Measurements from ENCODE around the gene ATP13A3. TPM values are rescaled to one million over a fixed set of nuclear protein-coding genes. Genes with fewer than 3 reads are reported as not detected.

Gene ATP13A3
- polyA plus RNA-seq, 4 donors = 8.1 to 65.9 (median 13.9) TPM

GRCh38 chr3:194450341-194450740 is 36.5 kb downstream of the ATP13A3 start:
- WGBS, 3 donors = 92 to 96% (median 93%) methylated on average over 5 of the region's 5 CpGs
- Histone ChIP-seq H3K27me3 (ENCODE audit: control insufficient read depth in 3 of 3, insufficient read depth in 3 of 3, low read length in 3 of 3) (no peaks in the 10 kb centered on the region), H3K36me3 (ENCODE audit: control insufficient read depth in 3 of 3, insufficient read depth in 2 of 3, low read depth in 1 of 3, low read length in 3 of 3) (peaks cover 6 to 29% (median 8%) of the 10 kb centered on the region in 3 donors), H3K27ac (ENCODE audit: low read depth in 1 of 3, low read length in 2 of 3) (no peak overlapping the region), H3K4me3 (ENCODE audit: low read depth in 1 of 3, low read length in 3 of 3) (no peak overlapping the region), H3K9me3 (ENCODE audit: control insufficient read depth in 2 of 2, insufficient read depth in 1 of 2, low read depth in 1 of 2, low read length in 1 of 2) (no peaks in the 10 kb centered on the region), H3K4me1 (ENCODE audit: control insufficient read depth in 3 of 3, insufficient read depth in 2 of 3, low read depth in 1 of 3, low read length in 2 of 3) (no peaks in the 10 kb centered on the region)
- FAIRE-seq (no peak), DNase-seq (no peak)

- WGBS, 3 donors = 89 to 92% (median 91%) methylated on average over 3 of the region's 3 CpGs
- no peaks in the 10 kb centered on the region for H3K27me3 ChIP-seq (ENCODE audit: control insufficient read depth in 3 of 3, insufficient read depth in 3 of 3, low read length in 3 of 3)
- H3K4me3 ChIP-seq (ENCODE audit: low read depth in 1 of 3, low read length in 3 of 3) = no peak overlapping the region
- peaks cover 6 to 29% (median 9%) of the 10 kb centered on the region in 3 donors for H3K36me3 ChIP-seq (ENCODE audit: control insufficient read depth in 3 of 3, insufficient read depth in 2 of 3, low read depth in 1 of 3, low read length in 3 of 3)
- FAIRE-seq (no peak), DNase-seq (no peak)
- no peaks in the 10 kb centered on the region for H3K9me3 ChIP-seq (ENCODE audit: control insufficient read depth in 2 of 2, insufficient read depth in 1 of 2, low read depth in 1 of 2, low read length in 1 of 2)
- H3K4me1 ChIP-seq (ENCODE audit: control insufficient read depth in 3 of 3, insufficient read depth in 2 of 3, low read depth in 1 of 3, low read length in 2 of 3) = no peaks in the 10 kb centered on the region
- no peak overlapping the region for H3K27ac ChIP-seq (ENCODE audit: low read depth in 1 of 3, low read length in 2 of 3)
Observed at GRCh38 chr3:194449913-194450312, 36.9 kb downstream of the ATP13A3 start.

- no peaks in the 10 kb centered on the region for H3K27me3 ChIP-seq (ENCODE audit: control insufficient read depth in 3 of 3, insufficient read depth in 3 of 3, low read length in 3 of 3)
- no peak overlapping the region for H3K27ac ChIP-seq (ENCODE audit: low read depth in 1 of 3, low read length in 2 of 3)
- no peak overlapping the region for H3K4me3 ChIP-seq (ENCODE audit: low read depth in 1 of 3, low read length in 3 of 3)
- 90 to 97% (median 93%) methylated on average over 1 of the region's 1 CpG for WGBS, 3 donors
- DNase-seq (no peak), FAIRE-seq (no peak)
- peaks cover 0 to 21% (median 10%) of the 10 kb centered on the region in 3 donors for H3K36me3 ChIP-seq (ENCODE audit: control insufficient read depth in 3 of 3, insufficient read depth in 2 of 3, low read depth in 1 of 3, low read length in 3 of 3)
- H3K4me1 ChIP-seq (ENCODE audit: control insufficient read depth in 3 of 3, insufficient read depth in 2 of 3, low read depth in 1 of 3, low read length in 2 of 3) = no peaks in the 10 kb centered on the region
- no peaks in the 10 kb centered on the region for H3K9me3 ChIP-seq (ENCODE audit: control insufficient read depth in 2 of 2, insufficient read depth in 1 of 2, low read depth in 1 of 2, low read length in 1 of 2)
Observed at GRCh38 chr3:194447657-194448056, 39.1 kb downstream of the ATP13A3 start.

- WGBS, 3 donors = 23 to 63% (median 39%) methylated on average over 6 of the region's 6 CpGs
- no peaks in the 10 kb centered on the region for H3K27me3 ChIP-seq (ENCODE audit: control insufficient read depth in 3 of 3, insufficient read depth in 3 of 3, low read length in 3 of 3)
- H3K27ac ChIP-seq (ENCODE audit: low read depth in 1 of 3, low read length in 2 of 3) = no peak overlapping the region
- H3K4me1 ChIP-seq (ENCODE audit: control insufficient read depth in 3 of 3, insufficient read depth in 2 of 3, low read depth in 1 of 3, low read length in 2 of 3) = no peaks in the 10 kb centered on the region
- H3K9me3 ChIP-seq (ENCODE audit: control insufficient read depth in 2 of 2, insufficient read depth in 1 of 2, low read depth in 1 of 2, low read length in 1 of 2) = no peaks in the 10 kb centered on the region
- no peak overlapping the region for H3K4me3 ChIP-seq (ENCODE audit: low read depth in 1 of 3, low read length in 3 of 3)
- FAIRE-seq = no peak
- H3K36me3 ChIP-seq (ENCODE audit: control insufficient read depth in 3 of 3, insufficient read depth in 2 of 3, low read depth in 1 of 3, low read length in 3 of 3) = peaks cover under 1 to 20% (median 9%) of the 10 kb centered on the region in 3 donors
- DNase-seq = peak; percentile 60 to 63
Observed at GRCh38 chr3:194447161-194447560, 39.6 kb downstream of the ATP13A3 start.

GRCh38 chr3:194446754-194447153 is 40.0 kb downstream of the ATP13A3 start:
- Histone ChIP-seq H3K27ac (ENCODE audit: low read depth in 1 of 3, low read length in 2 of 3) (no peak overlapping the region), H3K27me3 (ENCODE audit: control insufficient read depth in 3 of 3, insufficient read depth in 3 of 3, low read length in 3 of 3) (no peaks in the 10 kb centered on the region), H3K4me3 (ENCODE audit: low read depth in 1 of 3, low read length in 3 of 3) (no peak overlapping the region), H3K4me1 (ENCODE audit: control insufficient read depth in 3 of 3, insufficient read depth in 2 of 3, low read depth in 1 of 3, low read length in 2 of 3) (no peaks in the 10 kb centered on the region), H3K36me3 (ENCODE audit: control insufficient read depth in 3 of 3, insufficient read depth in 2 of 3, low read depth in 1 of 3, low read length in 3 of 3) (peaks cover 3 to 17% (median 11%) of the 10 kb centered on the region in 3 donors), H3K9me3 (ENCODE audit: control insufficient read depth in 2 of 2, insufficient read depth in 1 of 2, low read depth in 1 of 2, low read length in 1 of 2) (no peaks in the 10 kb centered on the region)
- 42 to 57% (median 54%) methylated on average over 4 of the region's 4 CpGs for WGBS, 3 donors
- DNase-seq (no peak), FAIRE-seq (no peak)

- Histone ChIP-seq H3K9me3 (ENCODE audit: control insufficient read depth in 2 of 2, insufficient read depth in 1 of 2, low read depth in 1 of 2, low read length in 1 of 2) (no peaks in the 10 kb centered on the region), H3K36me3 (ENCODE audit: control insufficient read depth in 3 of 3, insufficient read depth in 2 of 3, low read depth in 1 of 3, low read length in 3 of 3) (peaks cover 3 to 16% (median 11%) of the 10 kb centered on the region in 3 donors), H3K4me1 (ENCODE audit: control insufficient read depth in 3 of 3, insufficient read depth in 2 of 3, low read depth in 1 of 3, low read length in 2 of 3) (no peaks in the 10 kb centered on the region), H3K27ac (ENCODE audit: low read depth in 1 of 3, low read length in 2 of 3) (no peak overlapping the region), H3K27me3 (ENCODE audit: control insufficient read depth in 3 of 3, insufficient read depth in 3 of 3, low read length in 3 of 3) (no peaks in the 10 kb centered on the region), H3K4me3 (ENCODE audit: low read depth in 1 of 3, low read length in 3 of 3) (no peak overlapping the region)
- WGBS, 3 donors = 92 to 97% (median 93%) methylated on average over 13 of the region's 13 CpGs
- peak in 1 of 2 donors; percentile 4 for DNase-seq
- FAIRE-seq = no peak
Observed at GRCh38 chr3:194446172-194446571, 40.6 kb downstream of the ATP13A3 start.

GRCh38 chr3:194443901-194444300 is 42.9 kb downstream of the ATP13A3 start:
- peaks cover 5 to 16% (median 11%) of the 10 kb centered on the region in 3 donors for H3K36me3 ChIP-seq (ENCODE audit: control insufficient read depth in 3 of 3, insufficient read depth in 2 of 3, low read depth in 1 of 3, low read length in 3 of 3)
- WGBS, 3 donors = 93 to 98% (median 95%) methylated on average over 2 of the region's 2 CpGs
- no peaks in the 10 kb centered on the region for H3K9me3 ChIP-seq (ENCODE audit: control insufficient read depth in 2 of 2, insufficient read depth in 1 of 2, low read depth in 1 of 2, low read length in 1 of 2)
- no peak for DNase-seq
- FAIRE-seq = no peak
- no peak overlapping the region for H3K27ac ChIP-seq (ENCODE audit: low read depth in 1 of 3, low read length in 2 of 3)
- H3K4me1 ChIP-seq (ENCODE audit: control insufficient read depth in 3 of 3, insufficient read depth in 2 of 3, low read depth in 1 of 3, low read length in 2 of 3) = no peaks in the 10 kb centered on the region
- H3K4me3 ChIP-seq (ENCODE audit: low read depth in 1 of 3, low read length in 3 of 3) = no peak overlapping the region
- H3K27me3 ChIP-seq (ENCODE audit: control insufficient read depth in 3 of 3, insufficient read depth in 3 of 3, low read length in 3 of 3) = no peaks in the 10 kb centered on the region

GRCh38 chr3:194440756-194441155 is 46.0 kb downstream of the ATP13A3 start:
- no peak for DNase-seq
- no peaks in the 10 kb centered on the region for H3K9me3 ChIP-seq (ENCODE audit: control insufficient read depth in 2 of 2, insufficient read depth in 1 of 2, low read depth in 1 of 2, low read length in 1 of 2)
- no peaks in the 10 kb centered on the region for H3K27me3 ChIP-seq (ENCODE audit: control insufficient read depth in 3 of 3, insufficient read depth in 3 of 3, low read length in 3 of 3)
- H3K4me3 ChIP-seq (ENCODE audit: low read depth in 1 of 3, low read length in 3 of 3) = no peak overlapping the region
- H3K36me3 ChIP-seq (ENCODE audit: control insufficient read depth in 3 of 3, insufficient read depth in 2 of 3, low read depth in 1 of 3, low read length in 3 of 3) = peaks cover 5 to 22% (median 16%) of the 10 kb centered on the region in 3 donors
- H3K4me1 ChIP-seq (ENCODE audit: control insufficient read depth in 3 of 3, insufficient read depth in 2 of 3, low read depth in 1 of 3, low read length in 2 of 3) = no peaks in the 10 kb centered on the region
- no peak overlapping the region for H3K27ac ChIP-seq (ENCODE audit: low read depth in 1 of 3, low read length in 2 of 3)
- no peak for FAIRE-seq
- WGBS, 3 donors = 48 to 63% (median 56%) methylated on average over 2 of the region's 2 CpGs

GRCh38 chr3:194439881-194440550 is 46.8 kb downstream of the ATP13A3 start:
- 65 to 81% (median 80%) methylated on average over 6 of the region's 6 CpGs for WGBS, 3 donors
- no peak for FAIRE-seq
- no peaks in the 10 kb centered on the region for H3K9me3 ChIP-seq (ENCODE audit: control insufficient read depth in 2 of 2, insufficient read depth in 1 of 2, low read depth in 1 of 2, low read length in 1 of 2)
- peaks cover 5 to 29% (median 15%) of the 10 kb centered on the region in 3 donors for H3K36me3 ChIP-seq (ENCODE audit: control insufficient read depth in 3 of 3, insufficient read depth in 2 of 3, low read depth in 1 of 3, low read length in 3 of 3)
- H3K27me3 ChIP-seq (ENCODE audit: control insufficient read depth in 3 of 3, insufficient read depth in 3 of 3, low read length in 3 of 3) = no peaks in the 10 kb centered on the region
- no peak overlapping the region for H3K4me3 ChIP-seq (ENCODE audit: low read depth in 1 of 3, low read length in 3 of 3)
- DNase-seq = no peak
- H3K27ac ChIP-seq (ENCODE audit: low read depth in 1 of 3, low read length in 2 of 3) = no peak overlapping the region
- H3K4me1 ChIP-seq (ENCODE audit: control insufficient read depth in 3 of 3, insufficient read depth in 2 of 3, low read depth in 1 of 3, low read length in 2 of 3) = no peaks in the 10 kb centered on the region
